Measurements from ENCODE around the gene USF2. TPM values are rescaled to one million over a fixed set of nuclear protein-coding genes. Genes with fewer than 3 reads are reported as not detected.

USF2 gene
- 45.8 and 51.1 TPM in 2 replicates for total RNA-seq

GRCh38 chr19:35268536-35269437, at the start of gene USF2:
USF2 (plus strand) TSS chr19:35268962; CDS start chr19:35269102, 140 bp downstream.

GRCh38 chr19:35228177-35228930, 40.4 kb upstream of the USF2 start, which contains the start of gene FAM187B:
FAM187B (minus strand) TSS chr19:35228739; CDS start chr19:35228680, 59 bp downstream.

GRCh38 chr19:35248310-35249145, 20.2 kb upstream of the USF2 start, which contains the start of gene LSR:
LSR (plus strand) TSS chr19:35249002; CDS start chr19:35249023, 21 bp downstream.

GRCh38 chr19:35291916-35292315, 23.2 kb downstream of the USF2 start, which contains the start of gene MAG:
MAG (plus strand) TSS chr19:35292161; CDS start chr19:35295409, 3,248 bp downstream.

GRCh38 chr19:35328851-35329285, 60.1 kb downstream of the USF2 start, which contains the start of gene CD22:
CD22 (plus strand) TSS chr19:35329187; CDS start chr19:35332041, 2,854 bp downstream.

Other genes starting within 250 kb of the USF2 start
- 16.1 and 32.8 TPM in 2 replicates for gene SCN1B, start 238.5 kb upstream of the USF2 start, total RNA-seq
- 0.12 TPM in 1 of 2 replicates, not detected in the other for gene HPN, start 227.2 kb upstream of the USF2 start, total RNA-seq
- gene FXYD3, start 153.1 kb upstream of the USF2 start, total RNA-seq, result not detected in 2 replicates
- 0.06 and 0.13 TPM in 2 replicates for gene LGI4, start 133.9 kb upstream of the USF2 start, total RNA-seq
- gene FXYD1, start 130.1 kb upstream of the USF2 start, total RNA-seq, result 3.4 and 7.0 TPM in 2 replicates
- gene FXYD7, start 125.7 kb upstream of the USF2 start, total RNA-seq, result not detected in 2 replicates
- gene FXYD5, start 114.2 kb upstream of the USF2 start, total RNA-seq, result 35.1 and 39.1 TPM in 2 replicates
- not detected in 2 replicates for gene FAM187B, start 40.2 kb upstream of the USF2 start, total RNA-seq
- gene LSR, start 20.0 kb upstream of the USF2 start, total RNA-seq, result 0.26 and 0.37 TPM in 2 replicates
- gene HAMP, start 13.6 kb downstream of the USF2 start, total RNA-seq, result not detected in 2 replicates
- not detected in 2 replicates for gene MAG, start 23.2 kb downstream of the USF2 start, total RNA-seq
- 0.40 and 0.56 TPM in 2 replicates for gene CD22, start 60.2 kb downstream of the USF2 start, total RNA-seq
- not detected in 2 replicates for gene FFAR1, start 78.9 kb downstream of the USF2 start, total RNA-seq
- gene FFAR3, start 89.5 kb downstream of the USF2 start, total RNA-seq, result not detected in 2 replicates
- not detected in 2 replicates for gene GPR42, start 102.1 kb downstream of the USF2 start, total RNA-seq
- not detected in 2 replicates for gene FFAR2, start 179.3 kb downstream of the USF2 start, total RNA-seq
- not detected in 2 replicates for gene KRTDAP, start 221.5 kb downstream of the USF2 start, total RNA-seq
- gene DMKN, start 244.7 kb downstream of the USF2 start, total RNA-seq, result 0.53 and 2.3 TPM in 2 replicates